K562 (cell line): ENCODE results near the gene AGPAT2.

ENCODE experiments used
- CBX5 ChIP-seq: IDR thresholded peaks from 2 replicates; pipeline ENCODE4 v1.6.1; 2014; ENCODE audit warnings: low read depth, borderline replicate concordance
- CHD2 ChIP-seq: IDR thresholded peaks from 2 replicates; pipeline ENCODE4 v1.6.1; 2011; ENCODE audit warnings: low read depth, low read length
- E2F5 ChIP-seq: sonication (generic); formaldehyde crosslinking; IDR thresholded peaks from 2 replicates; pipeline ENCODE4 v1.8.0; 2022; ENCODE audit warnings: mild to moderate bottlenecking, missing genetic modification reagents
- GABPB1 ChIP-seq: sonication (generic); formaldehyde crosslinking; IDR thresholded peaks from 2 replicates; pipeline ENCODE4 v1.8.0; 2022; ENCODE audit warnings: mild to moderate bottlenecking, missing genetic modification reagents
- HBP1 ChIP-seq: fragments of 450-650 bp; formaldehyde crosslinking; IDR thresholded peaks from 2 replicates; pipeline ENCODE4 v1.4.0; 2022; ENCODE audit warnings: missing genetic modification characterization
- HCFC1 ChIP-seq: IDR thresholded peaks from 2 replicates; pipeline ENCODE4 v1.6.1; 2012; ENCODE audit warnings: low read depth, low read length, improper control_type of control experiment
- HMGN3 ChIP-seq: IDR thresholded peaks from 2 replicates; pipeline ENCODE4 v1.6.1; 2011; ENCODE audit warnings: borderline replicate concordance, low read depth, mild to moderate bottlenecking, mixed read lengths, low read length; ENCODE audit not compliant: insufficient read length; ENCODE audit errors: extremely low read depth
- RCOR1 ChIP-seq, 2 experiments: IDR thresholded peaks; 2 replicates each; pipeline ENCODE4 v1.6.1; 2012; ENCODE audit warnings: low read depth in 2 of 2, low read length in 2 of 2, borderline replicate concordance in 1 of 2, improper control_type of control experiment in 1 of 2
- ZBTB2 ChIP-seq: fragments of 450-650 bp; IDR thresholded peaks from 2 replicates; pipeline ENCODE4 v1.6.1; 2016; ENCODE audit warnings: antibody characterized with exemption
- ZEB2 ChIP-seq: fragments of 450-650 bp; IDR thresholded peaks from 2 replicates; pipeline ENCODE4 v1.6.1; 2016
- ZKSCAN3 ChIP-seq: fragments of 250-450 bp; sonication (Bioruptor Pico); IDR thresholded peaks from 2 replicates; pipeline ENCODE4 v1.4.0; 2020
- ZNF23 ChIP-seq: fragments of 250-450 bp; sonication (Bioruptor Pico); IDR thresholded peaks from 2 replicates; pipeline ENCODE4 v1.4.0; 2020; ENCODE audit warnings: mild to moderate bottlenecking
- TF ChIP-seq, protein P1 (sequence below), 3 experiments: IDR thresholded peaks in 2 of 3; conservative IDR thresholded peaks in 1 of 3; 2 replicates each; pipeline ENCODE4 v1.5.1; 2011 to 2012; ENCODE audit warnings: low read length in 3 of 3, mild to moderate bottlenecking in 3 of 3, control low read depth in 2 of 3, improper control_type of control experiment in 1 of 3, inconsistent platforms in 1 of 3, low read depth in 1 of 3, mixed read lengths in 1 of 3, moderate library complexity in 1 of 3; ENCODE audit not compliant: insufficient read depth in 2 of 3
- TF ChIP-seq, protein P2 (sequence below), 2 experiments: fragments of 450-650 bp in 1 of 2; sonication (generic) in 1 of 2; formaldehyde crosslinking in 1 of 2; IDR thresholded peaks in 1 of 2; conservative IDR thresholded peaks in 1 of 2; 2 replicates each; pipeline versions ENCODE4 v1.6.1 to v1.8.1; 2016 to 2023; ENCODE audit warnings: mild to moderate bottlenecking in 2 of 2, moderate library complexity in 2 of 2, inconsistent platforms in 1 of 2, missing genetic modification reagents in 1 of 2

DNA sequence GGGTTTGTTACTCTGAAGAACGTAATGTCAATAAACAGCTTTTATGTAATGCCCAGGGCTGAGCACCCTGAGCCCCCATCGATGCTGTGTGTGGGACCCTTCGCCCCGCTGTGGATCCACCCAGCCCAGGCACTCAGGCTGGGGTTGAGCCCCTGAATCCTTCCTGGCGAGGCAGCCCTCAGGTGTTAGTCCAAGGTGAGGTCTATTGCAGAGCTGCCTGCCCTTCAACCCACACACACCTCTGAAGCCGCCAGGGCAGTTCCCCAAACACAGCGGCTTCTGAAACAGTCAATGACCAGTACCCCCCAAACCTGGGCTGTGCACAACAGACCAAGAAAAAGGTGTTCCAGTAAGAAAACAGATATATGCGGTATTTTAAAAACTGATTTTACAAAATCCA, 36.7 kb upstream of the AGPAT2 start:
- TF ChIP-seq HMGN3, result no peak
- no peak for TF ChIP-seq GABPB1
- TF ChIP-seq, protein P1, sequence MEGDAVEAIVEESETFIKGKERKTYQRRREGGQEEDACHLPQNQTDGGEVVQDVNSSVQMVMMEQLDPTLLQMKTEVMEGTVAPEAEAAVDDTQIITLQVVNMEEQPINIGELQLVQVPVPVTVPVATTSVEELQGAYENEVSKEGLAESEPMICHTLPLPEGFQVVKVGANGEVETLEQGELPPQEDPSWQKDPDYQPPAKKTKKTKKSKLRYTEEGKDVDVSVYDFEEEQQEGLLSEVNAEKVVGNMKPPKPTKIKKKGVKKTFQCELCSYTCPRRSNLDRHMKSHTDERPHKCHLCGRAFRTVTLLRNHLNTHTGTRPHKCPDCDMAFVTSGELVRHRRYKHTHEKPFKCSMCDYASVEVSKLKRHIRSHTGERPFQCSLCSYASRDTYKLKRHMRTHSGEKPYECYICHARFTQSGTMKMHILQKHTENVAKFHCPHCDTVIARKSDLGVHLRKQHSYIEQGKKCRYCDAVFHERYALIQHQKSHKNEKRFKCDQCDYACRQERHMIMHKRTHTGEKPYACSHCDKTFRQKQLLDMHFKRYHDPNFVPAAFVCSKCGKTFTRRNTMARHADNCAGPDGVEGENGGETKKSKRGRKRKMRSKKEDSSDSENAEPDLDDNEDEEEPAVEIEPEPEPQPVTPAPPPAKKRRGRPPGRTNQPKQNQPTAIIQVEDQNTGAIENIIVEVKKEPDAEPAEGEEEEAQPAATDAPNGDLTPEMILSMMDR (IDR thresholded peaks at IDR 0.05 in 2 of 3, conservative IDR thresholded peaks at IDR 0.05 in 1 of 3; ENCODE audit: insufficient read depth in 2 of 3, low read depth in 1 of 3, low read length in 3 of 3), result no peak
- TF ChIP-seq CBX5, result no peak
- no peak for TF ChIP-seq CHD2
- TF ChIP-seq ZNF23 (CRISPR knock-in tag), result no peak
- TF ChIP-seq HCFC1, result no peak
- TF ChIP-seq, protein P2, sequence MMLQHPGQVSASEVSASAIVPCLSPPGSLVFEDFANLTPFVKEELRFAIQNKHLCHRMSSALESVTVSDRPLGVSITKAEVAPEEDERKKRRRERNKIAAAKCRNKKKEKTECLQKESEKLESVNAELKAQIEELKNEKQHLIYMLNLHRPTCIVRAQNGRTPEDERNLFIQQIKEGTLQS (IDR thresholded peaks at IDR 0.05), result no peak
- TF ChIP-seq, protein P2 (CRISPR knock-in tag; conservative IDR thresholded peaks at IDR 0.05), result no peak
- no peak for TF ChIP-seq RCOR1 (IDR thresholded peaks at IDR 0.05; ENCODE audit: borderline replicate concordance in 1 of 2, low read depth in 2 of 2, low read length in 2 of 2)
- TF ChIP-seq ZBTB2, result no peak
- TF ChIP-seq ZKSCAN3, result no peak
- no peak for TF ChIP-seq E2F5 (CRISPR knock-in tag)
- no peak for TF ChIP-seq HBP1
- TF ChIP-seq ZEB2, result no peak
